GOT3 (cell line): ENCODE measurements around the gene PER2.
"Not testable (repeated sequence)": the region's sequence is repeated elsewhere in the genome, so short reads cannot be mapped to it uniquely, and the experiment has no call there.

Experiments
- DNase-seq: peaks from one replicate; lab custom pipeline; 2025; ENCODE audit warnings: mixed read lengths; lab: John Stamatoyannopoulos, UW

Gene PER2, protein sequence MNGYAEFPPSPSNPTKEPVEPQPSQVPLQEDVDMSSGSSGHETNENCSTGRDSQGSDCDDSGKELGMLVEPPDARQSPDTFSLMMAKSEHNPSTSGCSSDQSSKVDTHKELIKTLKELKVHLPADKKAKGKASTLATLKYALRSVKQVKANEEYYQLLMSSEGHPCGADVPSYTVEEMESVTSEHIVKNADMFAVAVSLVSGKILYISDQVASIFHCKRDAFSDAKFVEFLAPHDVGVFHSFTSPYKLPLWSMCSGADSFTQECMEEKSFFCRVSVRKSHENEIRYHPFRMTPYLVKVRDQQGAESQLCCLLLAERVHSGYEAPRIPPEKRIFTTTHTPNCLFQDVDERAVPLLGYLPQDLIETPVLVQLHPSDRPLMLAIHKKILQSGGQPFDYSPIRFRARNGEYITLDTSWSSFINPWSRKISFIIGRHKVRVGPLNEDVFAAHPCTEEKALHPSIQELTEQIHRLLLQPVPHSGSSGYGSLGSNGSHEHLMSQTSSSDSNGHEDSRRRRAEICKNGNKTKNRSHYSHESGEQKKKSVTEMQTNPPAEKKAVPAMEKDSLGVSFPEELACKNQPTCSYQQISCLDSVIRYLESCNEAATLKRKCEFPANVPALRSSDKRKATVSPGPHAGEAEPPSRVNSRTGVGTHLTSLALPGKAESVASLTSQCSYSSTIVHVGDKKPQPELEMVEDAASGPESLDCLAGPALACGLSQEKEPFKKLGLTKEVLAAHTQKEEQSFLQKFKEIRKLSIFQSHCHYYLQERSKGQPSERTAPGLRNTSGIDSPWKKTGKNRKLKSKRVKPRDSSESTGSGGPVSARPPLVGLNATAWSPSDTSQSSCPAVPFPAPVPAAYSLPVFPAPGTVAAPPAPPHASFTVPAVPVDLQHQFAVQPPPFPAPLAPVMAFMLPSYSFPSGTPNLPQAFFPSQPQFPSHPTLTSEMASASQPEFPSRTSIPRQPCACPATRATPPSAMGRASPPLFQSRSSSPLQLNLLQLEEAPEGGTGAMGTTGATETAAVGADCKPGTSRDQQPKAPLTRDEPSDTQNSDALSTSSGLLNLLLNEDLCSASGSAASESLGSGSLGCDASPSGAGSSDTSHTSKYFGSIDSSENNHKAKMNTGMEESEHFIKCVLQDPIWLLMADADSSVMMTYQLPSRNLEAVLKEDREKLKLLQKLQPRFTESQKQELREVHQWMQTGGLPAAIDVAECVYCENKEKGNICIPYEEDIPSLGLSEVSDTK (N-terminal part only)

DNA sequence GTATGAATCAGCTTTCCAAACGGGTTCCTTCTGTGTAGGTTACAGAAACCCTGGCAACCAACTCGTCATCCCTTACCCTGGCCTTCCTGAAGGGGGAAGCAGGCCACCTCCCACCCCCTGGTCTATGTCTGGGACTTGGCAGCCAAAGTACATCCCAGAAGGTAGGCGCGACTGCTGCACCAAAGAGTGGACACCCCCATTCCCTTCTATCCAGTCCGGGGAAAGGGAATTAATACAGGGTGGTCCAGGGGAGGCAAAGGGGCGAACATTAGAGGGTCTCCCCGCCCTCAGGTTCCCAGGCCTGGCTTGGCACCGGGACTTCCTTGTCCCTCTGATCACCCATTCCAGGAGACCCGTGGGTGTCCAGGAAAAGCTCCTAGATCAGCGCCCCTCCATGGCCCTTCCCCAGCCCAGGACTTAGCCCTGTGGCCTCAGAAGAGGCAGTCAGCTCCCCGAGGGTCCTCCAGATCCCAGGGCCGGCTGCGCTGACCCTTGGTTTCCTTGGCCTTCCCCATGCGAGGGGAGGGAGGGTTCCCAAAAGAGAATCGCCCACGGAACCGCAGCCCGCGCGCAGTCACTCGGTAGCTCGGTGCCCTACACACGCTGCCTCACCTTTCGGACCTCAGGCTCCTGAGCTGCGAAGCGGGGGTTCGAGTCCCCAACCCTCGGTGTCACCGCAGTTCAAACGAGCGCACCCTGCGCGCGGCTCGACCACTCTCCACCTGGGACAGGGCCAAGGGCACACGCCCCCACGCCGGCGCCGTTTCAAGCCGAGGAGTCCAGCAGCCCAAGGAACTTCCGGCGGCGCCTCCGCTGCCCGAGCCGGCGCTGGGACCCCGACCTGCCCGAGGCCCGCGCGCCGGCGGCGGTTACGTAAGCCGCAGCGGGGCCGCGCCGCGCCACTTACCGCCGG lies at the start of gene PER2:
Gene PER2 (minus strand): TSS at position 874 of the 913 bp plus-strand sequence. CDS start 10,674 bp downstream, outside the sequence.
- DNase-seq: peak; percentile 52

DNA sequence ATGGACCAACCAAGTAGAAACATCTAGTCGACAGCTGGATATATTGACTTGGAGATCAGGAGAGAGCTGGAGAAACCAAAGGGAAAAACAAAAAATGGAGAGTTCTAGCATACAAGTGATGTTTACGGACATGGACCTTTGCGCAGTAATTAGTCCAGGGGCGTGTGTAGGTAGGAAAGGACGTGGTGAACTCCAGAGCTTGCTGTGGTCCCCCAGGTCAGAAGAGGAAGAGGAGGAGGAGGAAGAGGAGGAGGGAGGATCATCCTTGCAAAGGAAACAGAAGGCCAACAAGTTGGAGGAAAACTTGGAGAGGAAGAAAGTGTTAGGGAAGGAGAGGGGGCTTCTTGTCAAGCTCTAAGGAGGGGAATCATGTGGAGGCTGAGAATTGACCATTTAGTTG lies 49.4 kb upstream of the PER2 start:
- no peak for DNase-seq

DNA sequence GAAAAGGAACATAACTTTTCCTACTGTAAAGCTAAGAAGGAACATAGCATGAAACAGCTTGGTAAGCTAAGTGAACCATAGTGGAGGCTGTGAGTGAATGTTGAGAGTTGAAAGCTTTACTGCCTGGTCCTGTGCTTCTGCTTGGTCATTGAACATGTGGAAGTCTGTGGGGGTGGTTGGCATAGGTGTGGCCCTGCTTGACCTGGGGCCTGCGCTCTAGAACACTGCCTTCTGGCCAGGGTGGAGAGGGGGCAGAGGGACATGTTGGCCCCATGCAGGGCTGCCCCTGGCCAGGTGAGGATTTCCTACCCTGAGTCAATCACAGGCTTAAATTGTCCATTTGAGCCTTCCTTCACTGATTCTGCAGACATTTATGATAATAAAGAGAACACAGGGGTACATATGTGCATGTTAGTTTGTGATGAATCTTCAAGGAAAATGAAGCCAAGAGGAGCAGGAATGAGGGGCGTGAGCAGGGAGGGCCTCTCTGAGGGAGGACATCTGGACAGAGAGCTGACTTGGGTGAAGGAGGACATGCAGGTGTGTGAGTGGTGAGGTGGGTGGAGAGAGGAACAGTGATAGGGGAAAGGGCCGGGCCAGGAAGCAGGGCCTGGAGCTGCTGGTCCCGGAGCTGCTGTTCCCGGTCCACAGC lies 48.5 kb upstream of the PER2 start:
- no peak for DNase-seq

DNA sequence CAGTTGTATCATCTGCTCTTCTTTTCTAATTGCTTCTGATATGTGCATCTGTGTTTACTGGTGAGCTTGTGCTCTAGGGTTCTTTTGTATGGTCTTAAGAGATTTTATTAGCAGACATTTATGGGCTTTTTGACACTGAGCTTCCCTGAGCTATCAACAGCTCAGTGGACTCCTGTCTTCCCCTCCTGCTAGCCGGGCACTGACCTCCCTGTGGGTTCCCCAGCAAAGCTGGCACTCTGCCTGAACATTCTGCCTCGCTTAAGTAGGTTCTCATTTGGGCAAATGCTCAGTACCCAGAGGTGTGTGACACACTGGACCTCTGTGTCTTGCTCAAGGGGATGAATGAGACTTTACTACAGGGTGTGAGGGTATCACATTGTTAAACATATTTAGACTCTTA lies 47.7 kb upstream of the PER2 start:
- DNase-seq: no peak

DNA sequence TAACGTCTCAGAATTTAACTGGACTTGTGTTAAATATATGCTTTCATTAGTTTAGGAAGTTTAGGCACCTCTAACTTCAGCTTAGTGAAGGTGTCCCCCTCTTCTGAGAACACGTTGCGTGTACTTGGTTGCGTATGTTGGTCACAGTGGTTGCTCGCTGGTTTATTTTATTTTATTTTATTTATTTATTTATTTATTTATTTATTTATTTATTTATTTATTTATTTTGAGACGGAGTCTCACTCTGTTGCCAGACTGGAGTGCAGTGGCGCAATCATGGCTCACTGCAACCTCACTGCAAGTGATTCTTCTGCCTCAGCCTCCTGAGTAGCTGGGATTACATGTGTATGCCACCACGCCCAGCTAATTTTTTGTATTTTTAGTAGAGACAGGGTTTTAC lies 47.2 kb upstream of the PER2 start:
- DNase-seq: not testable (repeated sequence)

DNA sequence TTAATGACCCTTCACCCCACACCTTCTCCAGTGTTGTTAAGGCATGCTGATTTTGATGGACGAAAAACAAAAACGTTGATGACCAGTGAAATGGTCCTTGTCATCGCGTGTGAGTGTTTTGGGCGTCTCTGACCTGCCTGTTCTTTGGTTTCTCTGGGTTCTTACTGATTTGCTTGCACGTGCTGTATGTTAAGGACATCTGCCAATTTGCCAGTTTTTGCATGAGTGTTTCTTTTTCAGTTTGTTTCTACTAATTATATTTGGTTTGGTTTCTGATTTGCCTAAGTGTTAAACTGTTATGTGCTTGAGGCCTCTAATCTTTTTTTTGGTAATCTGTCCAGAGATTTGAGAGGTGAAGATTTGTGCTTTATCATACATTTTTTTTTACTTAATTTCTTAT lies 46.5 kb upstream of the PER2 start:
- DNase-seq: no peak

DNA sequence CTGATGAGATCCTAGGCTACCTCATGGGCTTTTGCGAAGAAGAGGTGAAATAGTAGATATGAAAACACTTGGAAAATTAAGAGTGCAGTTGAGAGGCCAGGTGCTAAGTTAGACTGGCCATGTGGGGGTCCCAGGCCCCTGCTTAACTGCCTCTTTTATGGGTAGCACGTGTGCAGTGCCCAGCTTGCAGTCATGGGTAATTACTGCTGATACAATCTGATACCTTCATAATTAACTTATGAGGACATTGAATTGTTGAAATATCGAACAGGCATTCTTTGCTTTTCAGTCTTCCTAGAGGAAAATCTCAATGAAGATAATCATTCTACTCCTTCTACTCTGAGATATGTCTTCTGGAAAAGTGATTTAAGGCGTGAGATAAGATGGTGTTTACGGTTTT lies 43.5 kb upstream of the PER2 start:
- no peak for DNase-seq

DNA sequence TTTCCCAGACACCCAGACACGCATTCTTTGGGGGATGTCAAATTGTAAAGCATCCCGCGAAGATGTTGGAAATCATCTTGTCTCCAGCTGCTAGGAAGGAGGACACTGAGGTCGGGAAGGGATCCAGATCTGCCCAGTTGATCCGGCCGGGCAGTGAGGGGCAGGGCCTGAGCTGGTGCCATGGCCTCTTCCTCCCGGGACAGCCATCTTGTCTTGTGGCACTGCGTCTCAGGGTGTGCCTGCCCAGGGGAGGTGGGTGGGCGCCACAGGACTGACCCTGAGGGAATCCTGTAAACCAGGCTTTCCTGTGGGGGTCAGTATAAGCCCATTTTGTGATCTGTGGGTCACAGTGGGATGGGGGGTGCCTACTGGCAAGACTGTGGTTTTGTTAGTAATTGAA lies 42.0 kb upstream of the PER2 start:
- no peak for DNase-seq

DNA sequence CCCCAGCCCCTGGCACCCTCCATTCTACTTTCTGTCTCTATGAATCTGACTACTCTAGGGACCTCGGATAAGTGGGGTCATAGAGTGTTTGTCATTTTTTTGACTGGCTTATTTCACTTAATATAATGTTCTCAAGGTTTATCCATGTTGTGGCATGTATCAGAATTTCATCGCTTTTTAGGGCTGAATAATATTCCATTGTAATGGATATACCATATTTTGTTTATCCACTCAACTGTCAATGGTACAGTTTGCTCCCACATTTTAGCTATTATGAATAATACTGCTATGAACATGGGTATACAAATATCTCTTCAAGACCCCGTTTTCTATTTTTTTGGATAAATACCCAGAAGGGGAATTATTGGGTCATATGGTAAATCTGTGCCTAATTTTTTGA lies 39.3 kb upstream of the PER2 start:
- no peak for DNase-seq

DNA sequence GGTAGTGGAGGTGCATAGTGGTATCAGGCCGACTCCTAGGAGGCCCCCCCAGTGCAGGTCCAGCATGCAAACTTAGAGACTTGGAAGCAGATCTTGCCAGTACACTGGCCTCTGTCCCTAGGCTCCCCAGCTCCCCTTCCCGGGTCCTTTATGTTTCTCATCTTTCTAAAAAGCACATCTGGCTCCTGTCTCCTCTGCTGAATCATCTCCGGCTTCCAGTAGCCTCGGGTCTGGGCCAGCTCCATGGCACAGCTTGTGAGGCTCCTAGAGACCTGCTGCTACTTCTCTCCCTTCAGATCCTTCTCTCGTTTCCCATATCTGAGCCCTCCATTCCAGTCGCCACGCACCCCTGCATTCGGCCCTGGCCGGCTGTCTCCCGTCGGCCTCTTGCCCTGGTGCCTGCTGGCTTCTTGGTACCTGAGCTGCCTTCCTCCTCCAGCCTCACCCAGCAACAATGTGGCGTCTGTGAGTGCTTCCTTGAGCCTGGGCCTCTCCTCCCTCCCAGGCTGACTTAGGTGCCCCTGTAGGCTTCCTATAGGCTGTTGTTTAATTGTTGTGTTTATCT lies 38.5 kb upstream of the PER2 start:
- DNase-seq: no peak

DNA sequence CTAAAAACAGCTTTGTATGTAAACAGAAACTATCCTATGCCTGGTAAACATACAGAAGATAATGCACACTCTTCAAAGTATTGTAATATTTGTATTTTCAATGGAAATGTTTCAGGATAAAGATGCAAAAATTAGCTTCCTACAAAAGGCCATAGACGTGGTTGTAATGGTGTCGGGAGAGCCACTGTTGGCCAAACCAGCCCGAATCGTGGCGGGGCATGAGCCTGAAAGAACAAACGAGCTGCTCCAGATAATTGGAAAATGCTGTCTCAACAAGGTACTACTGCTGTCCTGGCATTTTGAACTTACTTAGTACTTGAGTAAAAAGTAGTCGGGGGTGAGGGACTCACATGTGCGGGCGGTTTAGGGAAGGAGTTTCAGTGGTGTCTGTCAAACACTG lies 37.3 kb upstream of the PER2 start:
- DNase-seq: no peak

DNA sequence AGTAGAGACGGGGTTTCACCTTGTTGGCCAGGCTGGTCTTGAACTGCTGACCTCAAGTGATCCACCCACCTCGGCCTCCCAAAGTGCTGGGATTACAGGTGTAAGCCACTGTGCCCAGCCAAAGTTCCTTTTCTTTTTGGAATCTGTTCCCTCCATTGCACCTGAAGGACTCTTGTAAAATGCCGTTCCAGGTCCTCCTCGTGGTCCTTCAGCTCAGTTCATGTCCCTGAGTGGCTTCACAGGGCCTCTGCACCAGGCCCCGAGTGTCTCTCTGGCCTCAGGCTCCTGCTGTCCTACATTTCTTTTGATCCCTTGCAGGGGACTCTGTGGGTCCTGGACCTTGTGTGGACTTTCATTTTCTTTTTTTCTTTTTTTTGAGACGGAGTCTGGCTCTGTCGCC lies 35.8 kb upstream of the PER2 start:
- DNase-seq: not testable (repeated sequence)

DNA sequence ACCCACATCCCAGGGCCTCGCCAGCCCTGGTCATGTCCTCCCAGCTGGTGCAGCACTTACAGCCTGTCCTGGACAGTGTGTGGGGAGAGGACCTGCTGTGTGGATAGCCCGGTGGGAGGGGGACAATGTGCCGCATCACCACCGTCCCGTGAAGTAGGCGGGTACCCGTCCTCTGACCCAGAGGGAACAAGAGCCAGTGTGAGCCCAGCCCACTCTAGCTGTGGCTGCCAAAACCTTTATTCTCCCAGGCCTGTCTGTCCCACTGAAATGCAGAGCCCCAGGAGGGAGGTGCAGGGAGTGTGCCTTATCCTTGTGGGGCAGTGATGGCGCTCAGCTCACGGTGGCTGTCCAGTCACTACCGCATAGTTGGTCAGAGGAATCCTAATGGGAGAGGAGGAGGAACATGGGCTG lies 33.6 kb upstream of the PER2 start:
- no peak for DNase-seq

DNA sequence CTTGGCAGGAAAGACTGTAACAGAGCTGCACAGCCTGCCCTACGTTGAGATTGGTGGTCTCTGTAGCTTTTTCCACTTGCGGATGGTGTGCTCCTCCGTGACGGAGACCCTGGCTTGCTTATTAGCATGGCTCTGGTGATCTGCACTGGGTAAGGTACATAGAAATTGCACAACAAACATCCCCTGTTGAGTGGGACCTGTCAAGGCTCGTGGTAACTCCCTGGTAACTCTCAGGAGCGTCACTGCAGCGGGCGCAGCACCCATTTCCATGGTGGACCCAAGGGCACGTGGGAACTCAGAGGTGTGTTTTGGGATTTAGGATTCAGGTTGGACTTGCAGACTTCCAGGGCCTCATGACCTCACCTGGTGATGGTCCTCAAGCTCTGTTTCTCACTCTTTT lies 33.1 kb upstream of the PER2 start:
- DNase-seq: no peak

DNA sequence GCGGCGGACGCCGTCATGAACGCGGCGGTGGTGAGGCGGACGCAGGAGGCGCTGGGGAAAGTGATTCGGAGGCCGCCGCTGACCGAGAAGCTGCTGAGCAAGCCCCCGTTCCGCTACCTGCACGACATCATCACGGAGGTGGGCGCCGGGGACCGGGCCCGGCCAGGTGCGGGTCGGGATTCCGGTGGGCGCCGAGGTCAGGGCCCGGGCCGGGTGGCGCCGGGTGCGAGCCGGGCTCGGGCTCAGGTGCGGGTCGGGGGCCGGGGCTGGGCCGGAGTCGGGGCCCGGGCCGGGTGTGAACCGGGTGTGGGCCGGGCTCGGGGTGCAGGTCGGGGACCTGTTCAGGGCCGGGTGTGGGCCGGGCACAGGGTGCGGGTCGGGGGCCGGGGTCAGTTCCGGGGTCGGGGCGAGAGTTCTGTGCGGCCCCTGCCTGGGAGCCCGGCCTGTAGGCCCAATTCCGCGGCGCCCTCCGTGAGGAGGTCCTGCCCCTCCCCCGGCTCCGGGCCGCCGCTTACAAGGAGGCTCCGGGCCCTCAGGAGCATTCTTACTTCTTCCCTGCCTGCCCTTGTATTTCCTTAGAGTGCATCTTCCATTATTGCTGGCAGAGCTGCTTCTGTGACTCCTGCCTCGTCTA lies 32.4 kb upstream of the PER2 start:
- no peak for DNase-seq

DNA sequence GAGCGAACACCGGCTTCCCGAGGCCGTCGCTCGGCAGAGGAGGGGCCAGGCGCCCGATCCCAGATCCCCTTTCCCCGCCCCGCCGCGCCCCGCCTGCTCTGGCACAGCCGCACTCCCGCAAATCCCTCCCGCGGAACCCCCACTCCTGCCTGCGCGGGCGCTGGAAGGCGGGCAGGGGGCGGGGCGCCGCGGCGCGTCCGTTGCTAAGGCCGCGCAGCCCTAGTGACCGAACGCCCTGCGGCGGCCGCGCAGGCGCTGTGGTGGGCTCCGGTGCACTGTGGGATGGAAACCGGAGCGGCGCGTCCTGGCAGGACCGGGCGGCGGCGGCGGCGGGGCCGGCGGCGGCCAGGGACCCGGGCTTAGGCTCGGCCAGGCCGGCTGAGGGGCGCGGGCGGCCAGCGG lies 31.8 kb upstream of the PER2 start, which contains the start of gene TRAF3IP1:
Gene TRAF3IP1 (plus strand): TSS at position 273 of the 402 bp plus-strand sequence. CDS start 145 bp downstream, outside the sequence.
- peak; percentile 75 for DNase-seq

DNA sequence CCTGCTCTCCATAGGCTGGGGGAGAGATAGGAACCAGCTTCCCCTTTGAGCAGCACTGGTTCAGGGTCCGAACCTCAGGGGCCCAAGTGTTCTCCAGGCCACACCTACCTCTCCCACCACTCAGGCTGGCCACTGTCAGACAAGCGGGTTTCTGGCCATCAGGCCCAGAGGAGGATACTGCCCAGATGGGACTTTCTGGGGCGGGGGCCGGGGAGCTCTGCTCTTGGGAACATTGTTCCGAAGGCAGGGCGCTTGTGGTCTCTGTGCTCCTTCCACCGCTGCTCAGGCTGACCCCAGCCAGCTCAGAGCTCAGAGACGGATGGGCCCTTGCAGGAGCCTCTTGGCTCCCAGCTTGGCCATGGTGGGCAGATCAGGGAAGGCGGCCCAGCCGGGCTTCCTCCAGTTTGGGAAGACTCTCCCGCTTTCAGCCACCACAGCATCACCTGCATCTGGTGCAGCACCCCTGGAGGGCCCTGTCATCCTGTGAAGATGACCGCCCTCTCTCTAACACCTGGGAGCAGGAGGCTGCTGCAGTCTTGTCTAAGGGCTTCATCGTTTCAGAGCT lies 26.7 kb upstream of the PER2 start:
- DNase-seq: no peak

DNA sequence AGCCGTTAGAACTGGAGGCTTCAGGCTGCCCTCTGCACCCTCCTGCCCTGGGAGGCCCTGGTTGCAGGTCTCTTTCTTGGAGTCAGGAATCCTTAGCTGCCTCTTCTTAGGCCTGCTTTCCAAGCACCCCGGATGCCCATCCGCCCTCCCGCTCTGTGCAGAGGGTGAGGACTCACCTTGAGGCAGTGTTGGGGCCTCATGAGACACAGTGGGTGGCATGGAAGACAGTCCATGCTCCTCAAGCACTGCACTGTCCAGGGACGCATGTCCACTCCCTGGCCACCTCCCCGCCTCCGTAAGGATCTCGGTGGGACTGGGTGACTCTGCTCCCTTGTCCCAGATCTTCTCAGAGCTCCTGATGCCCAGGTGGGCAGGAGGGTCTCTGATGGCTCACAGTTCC lies 26.2 kb upstream of the PER2 start:
- DNase-seq: no peak

DNA sequence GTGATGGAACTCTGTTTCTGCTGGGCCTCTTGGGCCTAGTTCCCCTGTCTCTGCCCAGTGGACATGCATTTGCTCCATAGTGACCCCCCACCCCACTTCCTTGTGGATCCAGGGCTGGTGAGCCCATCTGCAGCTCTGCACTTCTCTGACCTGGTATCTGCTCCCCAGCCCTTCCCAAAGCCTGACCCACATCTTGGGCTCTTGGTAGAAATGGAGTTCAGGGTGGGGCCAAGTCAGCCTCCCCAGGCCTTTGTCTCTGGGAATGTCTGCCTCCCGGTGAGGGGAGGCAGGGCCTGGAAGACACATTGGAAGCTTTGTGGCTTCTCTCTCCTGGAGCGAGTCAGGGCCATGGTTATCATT lies 25.6 kb upstream of the PER2 start:
- no peak for DNase-seq
